ENCODE measurements around the gene HEBP2.

The HEBP2 gene

GRCh38 chr6:138397128-138398122 lies 6.6 kb upstream of the HEBP2 start:
- DNase-seq: no peak

GRCh38 chr6:138400326-138400725 lies 3.7 kb upstream of the HEBP2 start:
- DNase-seq: no peak

- DNase-seq: no peak
Observed at GRCh38 chr6:138401960-138402837, 1.8 kb upstream of the HEBP2 start.

- DNase-seq: no peak
Observed at GRCh38 chr6:138402838-138403187, 1.2 kb upstream of the HEBP2 start.

GRCh38 chr6:138403324-138403800 lies 661 bp upstream of the HEBP2 start:
- peak; percentile 41 for DNase-seq

GRCh38 chr6:138404666-138405337 lies 779 bp downstream of the HEBP2 start:
- no peak for DNase-seq

- no peak for DNase-seq
Observed at GRCh38 chr6:138405816-138406413, 1.9 kb downstream of the HEBP2 start.

- DNase-seq: no peak
Observed at GRCh38 chr6:138406443-138406842, 2.4 kb downstream of the HEBP2 start.

GRCh38 chr6:138410048-138410735 lies 6.2 kb downstream of the HEBP2 start:
- DNase-seq: peak; percentile 71

- DNase-seq: peak; percentile 57
Observed at GRCh38 chr6:138410972-138411880, 7.2 kb downstream of the HEBP2 start.

- DNase-seq: no peak
Observed at GRCh38 chr6:138415125-138415524, 11.1 kb downstream of the HEBP2 start.

- DNase-seq: no peak
Observed at GRCh38 chr6:138416206-138416605, 12.2 kb downstream of the HEBP2 start.

GRCh38 chr6:138417493-138418117 lies 13.6 kb downstream of the HEBP2 start:
- DNase-seq: no peak

GRCh38 chr6:138418118-138418742 lies 14.2 kb downstream of the HEBP2 start:
- no peak for DNase-seq

GRCh38 chr6:138419766-138420165 lies 15.7 kb downstream of the HEBP2 start:
- no peak for DNase-seq

GRCh38 chr6:138420356-138420755 lies 16.3 kb downstream of the HEBP2 start:
- no peak for DNase-seq

- no peak for DNase-seq
Observed at GRCh38 chr6:138421089-138421488, 17.1 kb downstream of the HEBP2 start.

GRCh38 chr6:138421608-138422007 lies 17.6 kb downstream of the HEBP2 start:
- no peak for DNase-seq

GRCh38 chr6:138422861-138423260 lies 18.8 kb downstream of the HEBP2 start:
- DNase-seq: peak; percentile 27

All from suppressor macrophage treated with lipopolysaccharide for 4 hours (primary cell).